Brain microvascular endothelial cell (primary cell): Measurements from ENCODE around the gene RPP25L.

Experiments
- DNase-seq: peaks from one replicate; pipeline ENCODE4 v3.0.0-alpha.2; 2020
- H3K27ac ChIP-seq: fragments of 250-450 bp; sonication (Bioruptor Pico); 2 replicates; pipeline ENCODE4 v1.5.1; 2020; ENCODE audit warnings: mild to moderate bottlenecking, moderate library complexity
- H3K27me3 ChIP-seq: fragments of 250-450 bp; sonication (Bioruptor Pico); replicated peaks from 2 replicates; pipeline ENCODE4 v1.5.1; 2020; ENCODE audit warnings: mild to moderate bottlenecking
- H3K36me3 ChIP-seq: fragments of 250-450 bp; sonication (Bioruptor Pico); replicated peaks from 2 replicates; pipeline ENCODE4 v1.5.1; 2020; ENCODE audit warnings: mild to moderate bottlenecking
- H3K4me3 ChIP-seq: 2 replicates; pipeline ENCODE4 v1.5.1; 2011; ENCODE audit warnings: low read depth, mild to moderate bottlenecking, control low read depth, low read length, moderate library complexity
- in situ Hi-C: cut with HindIII; loops from 2 replicates; pipeline ENCODE4 v1.10.0; 2017; ENCODE audit warnings: low sequenced_read_pairs, low pct_ligation_motif_present
- TF ChIP-seq, protein P1 (sequence below): IDR thresholded peaks from 2 replicates; pipeline ENCODE4 v1.5.1; 2011; ENCODE audit warnings: low read depth, mild to moderate bottlenecking, moderate library complexity, low read length, control low read depth, inconsistent platforms; ENCODE audit errors: missing control alignments

Gene RPP25L

DNA sequence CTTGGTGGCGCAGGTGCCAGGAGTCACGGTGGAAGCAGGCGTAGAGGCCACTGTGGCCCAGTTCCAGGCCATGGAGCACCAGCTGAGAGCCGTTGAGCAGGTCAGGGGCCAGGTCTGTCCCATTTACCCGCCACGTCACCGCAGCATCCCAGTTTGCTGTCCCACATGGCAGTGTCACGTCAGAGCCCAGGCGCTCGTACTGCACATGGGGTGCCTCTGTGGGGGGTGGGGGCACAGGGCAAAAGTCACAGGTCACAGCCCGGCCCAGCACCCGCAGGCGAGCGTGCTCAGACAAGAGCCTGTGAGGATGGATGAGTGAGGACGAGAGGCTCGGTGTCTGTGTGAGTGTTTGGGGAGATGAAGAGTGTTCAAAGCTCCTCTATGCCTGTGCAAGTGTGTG is 47.3 kb downstream of the RPP25L start:
- Histone ChIP-seq H3K27ac (no peak overlapping the region), H3K36me3 (no peaks in the 10 kb centered on the region), H3K27me3 (peaks cover 11% of the 10 kb centered on the region), H3K4me3 (no peak overlapping the region)
- in situ Hi-C loops: no loop called here
- no peak for DNase-seq
- TF ChIP-seq, protein P1, sequence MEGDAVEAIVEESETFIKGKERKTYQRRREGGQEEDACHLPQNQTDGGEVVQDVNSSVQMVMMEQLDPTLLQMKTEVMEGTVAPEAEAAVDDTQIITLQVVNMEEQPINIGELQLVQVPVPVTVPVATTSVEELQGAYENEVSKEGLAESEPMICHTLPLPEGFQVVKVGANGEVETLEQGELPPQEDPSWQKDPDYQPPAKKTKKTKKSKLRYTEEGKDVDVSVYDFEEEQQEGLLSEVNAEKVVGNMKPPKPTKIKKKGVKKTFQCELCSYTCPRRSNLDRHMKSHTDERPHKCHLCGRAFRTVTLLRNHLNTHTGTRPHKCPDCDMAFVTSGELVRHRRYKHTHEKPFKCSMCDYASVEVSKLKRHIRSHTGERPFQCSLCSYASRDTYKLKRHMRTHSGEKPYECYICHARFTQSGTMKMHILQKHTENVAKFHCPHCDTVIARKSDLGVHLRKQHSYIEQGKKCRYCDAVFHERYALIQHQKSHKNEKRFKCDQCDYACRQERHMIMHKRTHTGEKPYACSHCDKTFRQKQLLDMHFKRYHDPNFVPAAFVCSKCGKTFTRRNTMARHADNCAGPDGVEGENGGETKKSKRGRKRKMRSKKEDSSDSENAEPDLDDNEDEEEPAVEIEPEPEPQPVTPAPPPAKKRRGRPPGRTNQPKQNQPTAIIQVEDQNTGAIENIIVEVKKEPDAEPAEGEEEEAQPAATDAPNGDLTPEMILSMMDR: no peak

GRCh38 chr9:34563262-34563661 is 48.6 kb downstream of the RPP25L start:
- Histone ChIP-seq H3K27me3 (peaks cover 15% of the 10 kb centered on the region), H3K36me3 (no peaks in the 10 kb centered on the region), H3K4me3 (no peak overlapping the region), H3K27ac (no peak overlapping the region)
- in situ Hi-C loops: no loop called here
- TF ChIP-seq, protein P1: no peak
- no peak for DNase-seq

DNA sequence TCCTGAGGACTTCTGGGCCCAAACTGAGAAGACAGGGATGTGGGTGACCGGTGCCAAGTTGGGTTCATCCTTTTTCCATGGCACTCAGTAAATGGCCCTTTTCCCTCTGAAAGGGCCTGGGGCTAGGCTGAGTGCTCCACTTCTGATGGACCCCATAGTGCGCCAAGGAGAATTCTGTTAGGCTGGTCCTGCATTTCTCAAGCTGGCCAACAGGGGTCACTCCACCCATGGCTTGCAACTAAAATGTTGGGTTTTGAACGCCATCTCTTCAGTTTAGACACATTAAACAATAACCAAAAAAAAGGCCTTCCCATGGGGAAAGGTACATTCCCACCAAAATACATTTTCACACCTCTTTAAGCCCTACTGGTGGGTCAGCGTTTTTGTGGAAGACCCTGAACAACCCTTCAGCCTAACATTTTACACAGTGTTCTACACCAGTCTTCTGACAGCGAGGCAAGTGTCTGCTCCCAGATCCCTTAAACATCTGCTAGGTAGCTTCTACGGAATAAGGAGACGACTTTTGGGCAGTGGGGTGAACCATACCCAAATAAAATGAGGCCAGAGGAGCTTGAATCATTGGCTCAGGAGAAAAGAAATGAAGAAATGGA is 49.7 kb downstream of the RPP25L start:
- Histone ChIP-seq H3K27me3 (peaks cover 12% of the 10 kb centered on the region), H3K36me3 (no peaks in the 10 kb centered on the region), H3K27ac (no peak overlapping the region), H3K4me3 (no peak overlapping the region)
- TF ChIP-seq, protein P1: peak; percentile 77
- in situ Hi-C loops: no loop called here
- DNase-seq: no peak

DNA sequence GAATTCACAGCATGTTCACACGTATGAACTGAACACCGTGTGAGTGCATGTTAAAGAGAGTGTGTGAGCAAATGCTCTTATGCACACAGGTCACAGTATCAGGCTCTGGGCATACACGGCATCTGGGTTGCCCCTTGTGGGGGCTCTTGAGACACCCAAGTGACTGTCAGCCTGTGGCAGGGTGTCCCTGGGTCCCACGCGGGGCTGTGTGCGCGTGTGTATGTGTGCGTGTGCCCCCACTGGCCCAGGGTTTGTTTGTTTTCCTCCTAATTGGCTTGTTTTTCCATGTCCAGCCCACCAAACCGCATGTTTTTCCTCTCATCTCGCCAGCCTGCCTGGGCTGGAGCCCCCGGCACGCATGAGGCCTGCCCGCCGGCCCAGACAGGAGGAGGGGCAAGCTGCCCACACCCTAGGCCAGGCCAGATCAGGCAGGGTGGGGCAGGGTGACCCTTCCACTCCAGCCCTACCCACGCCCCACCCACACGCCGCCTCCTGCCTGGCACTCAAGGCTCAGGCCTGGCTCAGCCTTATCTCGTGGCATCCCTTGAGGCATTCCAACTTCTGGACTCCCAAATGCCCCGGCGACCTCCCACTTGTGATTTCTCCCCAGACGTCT is 51.2 kb downstream of the RPP25L start:
- DNase-seq: no peak
- no peaks in the 10 kb centered on the region for H3K36me3 ChIP-seq
- in situ Hi-C loops: no loop called here
- TF ChIP-seq, protein P1: no peak
- no peak overlapping the region for H3K27ac ChIP-seq
- H3K4me3 ChIP-seq: no peak overlapping the region
- H3K27me3 ChIP-seq: peaks cover 14% of the 10 kb centered on the region
